H1 (cell line): ENCODE results near the gene DEGS2. TPM values are rescaled to one million over a fixed set of nuclear protein-coding genes. Genes with fewer than 3 reads are reported as not detected.

Experiments used
- KDM4A ChIP-seq: IDR thresholded peaks from one replicate; pipeline ENCODE4 v1.7.1; 2012; ENCODE audit warnings: low read depth, mild to moderate bottlenecking, moderate library complexity, low read length, inconsistent platforms; ENCODE audit not compliant: severe bottlenecking
- SRF ChIP-seq: IDR thresholded peaks from 2 replicates; pipeline ENCODE4 v1.6.1; 2011; ENCODE audit warnings: mild to moderate bottlenecking, low read depth, low read length, moderate library complexity
- USF2 ChIP-seq: IDR thresholded peaks from 2 replicates; pipeline ENCODE4 v1.6.1; 2011; ENCODE audit warnings: low read length, improper control_type of control experiment
- polyA plus RNA-seq, 7 experiments: library from polyadenylated mRNA; depleted of rRNA in 3 of 7; stranded (reverse) in 5 of 7; unstranded in 2 of 7; fragments of >200 nt in 5 of 7; fragments of 200-250 nt in 2 of 7; gene quantifications; 1 replicate in 5 of 7; 2 replicates in 1 of 7; 4 replicates in 1 of 7; pipeline versions ENCODE4 v1.2.1 to v1.2.3, GENCODE V29; 2011 to 2013; ENCODE audit warnings: missing spikeins in 2 of 7, mixed read lengths in 2 of 7
- total RNA-seq: library from RNA; stranded (reverse); fragmentation: NEBNext Ultra II Directional; extraction: Animal tissue kit (Norgen Biotek cat#: 25700); gene quantifications from 2 replicates; pipeline ENCODE4 v1.2.1, GENCODE V29; 2021

DEGS2 gene
- total and polyA plus RNA-seq, 2 of the 8 experiments (the other 6 are each of a cell fraction or from before 2014, with no cell fraction given), result 0.61 to 0.82 TPM

- TF ChIP-seq USF2 (no peak), KDM4A (no peak), SRF (no peak)
These were observed 14.8 kb downstream of the DEGS2 start (continued) for GRCh38 chr14:100144645-100144995.
